H1 (cell line): ENCODE results near the gene CD300H. TPM values are rescaled to one million over a fixed set of nuclear protein-coding genes. Genes with fewer than 3 reads are reported as not detected.

ENCODE experiments used
- CTCF ChIA-PET: fragments of 300-600 bp; sonication (Branson Sonifier 250); formaldehyde crosslinking; loops from one replicate; lab custom pipeline; 2021; ENCODE audit not compliant: partially characterized antibody; lab: Charles Lee
- POLR2A ChIA-PET: fragments of 300-600 bp; sonication (Branson Sonifier 250); formaldehyde crosslinking; loops from one replicate; lab custom pipeline; 2021; ENCODE audit warnings: inconsistent platforms; ENCODE audit not compliant: partially characterized antibody; lab: Charles Lee
- DNase-seq, 2 experiments: peaks; one replicate each; pipeline versions ENCODE4 v3.0.0 to v3.0.0-alpha.2; 2010 to 2022; ENCODE audit warnings: low spot score in 2 of 2, low read depth in 1 of 2, mixed read lengths in 1 of 2
- FAIRE-seq: peaks from 2 replicates; lab custom pipeline; 2011; peaks lifted over from hg19 to GRCh38; lab: Jason Lieb, UNC
- H2AFZ ChIP-seq: 2 replicates; pipeline ENCODE4 v1.8.1; 2012; ENCODE audit warnings: low read length, inconsistent platforms
- H2AK5ac ChIP-seq: 2 replicates; pipeline ENCODE4 v1.6.1; 2013; ENCODE audit warnings: low read depth, low read length
- H2BK120ac ChIP-seq: replicated peaks from 2 replicates; pipeline ENCODE3; 2013; ENCODE audit warnings: low read depth, low read length, inconsistent platforms
- H2BK12ac ChIP-seq: 2 replicates; pipeline ENCODE4 v1.6.1; 2013; ENCODE audit warnings: low read depth, low read length
- H2BK15ac ChIP-seq: 2 replicates; pipeline ENCODE4 v1.6.1; 2013; ENCODE audit warnings: low read length
- H2BK20ac ChIP-seq: 2 replicates; pipeline ENCODE4 v1.6.1; 2013; ENCODE audit warnings: low read length
- H2BK5ac ChIP-seq: 2 replicates; pipeline ENCODE4 v1.6.1; 2013; ENCODE audit warnings: low read depth, low read length
- H3K14ac ChIP-seq: 2 replicates; pipeline ENCODE4 v1.6.1; 2013; ENCODE audit warnings: inconsistent platforms; ENCODE audit not compliant: insufficient read length
- H3K18ac ChIP-seq: 2 replicates; pipeline ENCODE4 v1.6.1; 2013; ENCODE audit warnings: low read length; ENCODE audit errors: extremely low read depth
- H3K23ac ChIP-seq: 2 replicates; pipeline ENCODE4 v1.6.1; 2013; ENCODE audit warnings: inconsistent platforms; ENCODE audit not compliant: insufficient read length
- H3K23me2 ChIP-seq: 2 replicates; pipeline ENCODE4 v1.6.1; 2013; ENCODE audit warnings: low read depth, low read length
- H3K27ac ChIP-seq: 2 replicates; pipeline ENCODE4 v1.6.1; 2011; ENCODE audit warnings: low read depth, low read length, inconsistent platforms
- H3K27me3 ChIP-seq, 4 experiments: replicated peaks in 1 of 4; 1 replicate in 1 of 4; 2 replicates in 3 of 4; pipeline versions ENCODE4 v1.6.1 to v1.8.1; 2011 to 2013; ENCODE audit warnings: low read length in 3 of 4, mild to moderate bottlenecking in 3 of 4, inconsistent platforms in 2 of 4, mixed read lengths in 2 of 4, moderate library complexity in 1 of 4; ENCODE audit not compliant: control insufficient read depth in 3 of 4, insufficient read depth in 3 of 4; ENCODE audit errors: extremely low read depth in 1 of 4
- H3K36me3 ChIP-seq, 4 experiments: 2 replicates each; pipeline versions ENCODE4 v1.6.1 to v1.8.1; 2011 to 2013; ENCODE audit warnings: mild to moderate bottlenecking in 4 of 4, low read length in 3 of 4, moderate library complexity in 2 of 4, control low read depth in 1 of 4, inconsistent platforms in 1 of 4; ENCODE audit not compliant: insufficient read depth in 4 of 4, control insufficient read depth in 2 of 4
- H3K4ac ChIP-seq: replicated peaks from 2 replicates; pipeline ENCODE3; 2013; ENCODE audit warnings: low read length, low read depth, mixed read lengths, inconsistent platforms; ENCODE audit not compliant: insufficient read length
- H3K4me1 ChIP-seq, 4 experiments: replicated peaks in 1 of 4; 1 replicate in 1 of 4; 2 replicates in 3 of 4; pipeline versions ENCODE4 v1.6.1 to v1.8.1; 2011 to 2013; ENCODE audit warnings: low read length in 3 of 4, inconsistent platforms in 2 of 4, mixed read lengths in 1 of 4; ENCODE audit not compliant: insufficient read depth in 4 of 4, control insufficient read depth in 3 of 4
- H3K4me2 ChIP-seq, 2 experiments: 2 replicates each; pipeline versions ENCODE4 v1.6.1 to v1.8.1; 2011 to 2013; ENCODE audit warnings: low read depth in 2 of 2, low read length in 2 of 2, control low read depth in 1 of 2, inconsistent platforms in 1 of 2, mild to moderate bottlenecking in 1 of 2; ENCODE audit not compliant: insufficient read depth in 1 of 2
- H3K4me3 ChIP-seq, 4 experiments: fragments of 200-600, 300-600 bp in 1 of 4; sonication (generic), shearing (Covaris generic), sonication (Bioruptor Twin) in 1 of 4; 2 replicates each; pipeline versions ENCODE4 v1.5.1 to v1.8.1; 2011 to 2016; ENCODE audit warnings: low read length in 4 of 4, low read depth in 3 of 4, control low read depth in 2 of 4, inconsistent platforms in 2 of 4, mild to moderate bottlenecking in 2 of 4, mixed read lengths in 1 of 4, moderate library complexity in 1 of 4; ENCODE audit not compliant: insufficient read depth in 2 of 4; ENCODE audit errors: extremely low read depth in 1 of 4
- H3K56ac ChIP-seq: replicated peaks from 2 replicates; pipeline ENCODE3; 2013; ENCODE audit warnings: low read depth, mild to moderate bottlenecking, mixed read lengths, low read length, inconsistent platforms; ENCODE audit not compliant: insufficient read length
- H3K79me1 ChIP-seq: 2 replicates; pipeline ENCODE4 v1.6.1; 2013; ENCODE audit warnings: low read depth, low read length, control low read depth
- H3K79me2 ChIP-seq, 2 experiments: 2 replicates each; pipeline versions ENCODE4 v1.6.1 to v1.8.1; 2012 to 2013; ENCODE audit warnings: low read length in 2 of 2, mild to moderate bottlenecking in 2 of 2, inconsistent platforms in 1 of 2; ENCODE audit not compliant: insufficient read depth in 2 of 2, control insufficient read depth in 1 of 2
- H3K9ac ChIP-seq, 4 experiments: replicated peaks in 1 of 4; 1 replicate in 1 of 4; 2 replicates in 3 of 4; pipeline versions ENCODE4 v1.6.1 to v1.8.1; 2011 to 2013; ENCODE audit warnings: low read depth in 3 of 4, low read length in 3 of 4, control low read depth in 2 of 4, mild to moderate bottlenecking in 2 of 4, moderate library complexity in 2 of 4, inconsistent platforms in 1 of 4; ENCODE audit errors: extremely low read depth in 1 of 4
- H3K9me3 ChIP-seq, 2 experiments: 2 replicates each; pipeline versions ENCODE4 v1.6.1 to v1.8.1; 2012 to 2013; ENCODE audit warnings: mild to moderate bottlenecking in 2 of 2, moderate library complexity in 2 of 2, control low read depth in 1 of 2, inconsistent platforms in 1 of 2, low read depth in 1 of 2, low read length in 1 of 2, mixed read lengths in 1 of 2; ENCODE audit not compliant: insufficient read depth in 2 of 2
- H4K20me1 ChIP-seq, 2 experiments: replicated peaks in 1 of 2; 2 replicates each; pipeline versions ENCODE3 to v1.8.1; 2011 to 2013; ENCODE audit warnings: inconsistent platforms in 2 of 2, low read length in 2 of 2, mild to moderate bottlenecking in 1 of 2; ENCODE audit not compliant: insufficient read depth in 2 of 2, control insufficient read depth in 1 of 2
- H4K5ac ChIP-seq: 2 replicates; pipeline ENCODE4 v1.6.1; 2013; ENCODE audit warnings: low read length, low read depth, mixed read lengths, inconsistent platforms; ENCODE audit not compliant: insufficient read length
- H4K8ac ChIP-seq: 2 replicates; pipeline ENCODE4 v1.8.0; 2013; ENCODE audit warnings: mild to moderate bottlenecking, moderate library complexity, low read length, inconsistent platforms; ENCODE audit not compliant: insufficient read depth; ENCODE audit errors: extremely low read depth
- H4K91ac ChIP-seq: replicated peaks from 2 replicates; pipeline ENCODE3; 2013; ENCODE audit warnings: low read length, mixed read lengths, inconsistent platforms; ENCODE audit not compliant: insufficient read length
- ASH2L ChIP-seq: fragments of 200-600, 300-600 bp; sonication (generic); IDR thresholded peaks from one replicate; pipeline ENCODE4 v1.7.1; 2017; ENCODE audit warnings: low read length
- CBX5 ChIP-seq: fragments of 300-800, 300-1000 bp; sonication (generic); IDR thresholded peaks from 2 replicates; pipeline ENCODE4 v1.7.1; 2016; ENCODE audit warnings: antibody characterized with exemption, low read length, low read depth
- CBX8 ChIP-seq: fragments of 300-800, 300-1000 bp; sonication (generic); IDR thresholded peaks from 2 replicates; pipeline ENCODE4 v1.7.1; 2016; ENCODE audit warnings: low read depth, low read length, borderline replicate concordance
- EZH2 ChIP-seq: fragments of 200-600 bp; sonication (generic); IDR thresholded peaks from 2 replicates; pipeline ENCODE4 v1.7.1; 2012; ENCODE audit warnings: low read depth, mild to moderate bottlenecking, moderate library complexity, low read length, inconsistent platforms; ENCODE audit not compliant: severe bottlenecking
- GTF2F1 ChIP-seq: IDR thresholded peaks from 2 replicates; pipeline ENCODE4 v1.6.1; 2012; ENCODE audit warnings: low read depth, low read length, improper control_type of control experiment, borderline replicate concordance
- HDAC2 ChIP-seq, 2 experiments: fragments of 300-600 bp in 1 of 2; sonication (generic) in 1 of 2; IDR thresholded peaks; 2 replicates each; pipeline ENCODE4 v1.6.1; 2011 to 2012; ENCODE audit warnings: low read depth in 2 of 2, low read length in 2 of 2, mild to moderate bottlenecking in 2 of 2, moderate library complexity in 2 of 2, borderline replicate concordance in 1 of 2, inconsistent platforms in 1 of 2
- SAP30 ChIP-seq: fragments of 300-600 bp; sonication (generic); IDR thresholded peaks from 2 replicates; pipeline ENCODE4 v1.7.1; 2012; ENCODE audit warnings: low read length, moderate library complexity, mild to moderate bottlenecking, inconsistent platforms; ENCODE audit not compliant: insufficient read depth, insufficient replicate concordance
- SP1 ChIP-seq: IDR thresholded peaks from 2 replicates; pipeline ENCODE4 v1.6.1; 2011; ENCODE audit warnings: low read depth, low read length
- TAF7 ChIP-seq: optimal IDR thresholded peaks from 2 replicates; pipeline ENCODE3; 2011; ENCODE audit warnings: low read depth, mild to moderate bottlenecking, inconsistent platforms, low read length, moderate library complexity, borderline replicate concordance
- TCF12 ChIP-seq: IDR thresholded peaks from 2 replicates; pipeline ENCODE4 v1.6.1; 2011; ENCODE audit warnings: low read depth, mild to moderate bottlenecking, low read length
- WGBS, 2 experiments: shearing (Covaris generic) in 1 of 2; methylation state at CpG; one replicate each; pipeline versions ENCODE4 v1.1.6 to v1.1.7; 2013 to 2015; ENCODE audit warnings: low lambda C conversion rate in 2 of 2, mixed read lengths in 2 of 2, inconsistent platforms in 1 of 2, low coverage in 1 of 2, missing lambda C conversion rate in 1 of 2; ENCODE audit not compliant: insufficient replicate concordance in 2 of 2, insufficient coverage in 1 of 2, insufficient read length in 1 of 2; ENCODE audit errors: extremely low coverage in 1 of 2, missing lambda C conversion rate in 1 of 2; 5-methylcytosine and 5-hydroxymethylcytosine counted together
- polyA plus RNA-seq, 7 experiments: library from polyadenylated mRNA; depleted of rRNA in 3 of 7; stranded (reverse) in 5 of 7; unstranded in 2 of 7; fragments of >200 nt in 5 of 7; fragments of 200-250 nt in 2 of 7; gene quantifications; 1 replicate in 5 of 7; 2 replicates in 1 of 7; 4 replicates in 1 of 7; pipeline versions ENCODE4 v1.2.1 to v1.2.3, GENCODE V29; 2011 to 2013; ENCODE audit warnings: missing spikeins in 2 of 7, mixed read lengths in 2 of 7
- total RNA-seq: library from RNA; stranded (reverse); fragmentation: NEBNext Ultra II Directional; extraction: Animal tissue kit (Norgen Biotek cat#: 25700); gene quantifications from 2 replicates; pipeline ENCODE4 v1.2.1, GENCODE V29; 2021
- TF ChIP-seq, protein P1 (sequence below), 3 experiments: IDR thresholded peaks; 1 replicate in 2 of 3; 2 replicates in 1 of 3; pipeline versions ENCODE4 v1.5.1 to v1.6.1; 2011; ENCODE audit warnings: low read length in 3 of 3, mild to moderate bottlenecking in 3 of 3, inconsistent platforms in 2 of 3, low read depth in 1 of 3, moderate library complexity in 1 of 3; ENCODE audit not compliant: insufficient read depth in 1 of 3; ENCODE audit errors: control extremely low read depth in 1 of 3

CD300H gene
- total and polyA plus RNA-seq, 2 of the 8 experiments (the other 6 are each of a cell fraction or from before 2014, with no cell fraction given): not detected

DNA sequence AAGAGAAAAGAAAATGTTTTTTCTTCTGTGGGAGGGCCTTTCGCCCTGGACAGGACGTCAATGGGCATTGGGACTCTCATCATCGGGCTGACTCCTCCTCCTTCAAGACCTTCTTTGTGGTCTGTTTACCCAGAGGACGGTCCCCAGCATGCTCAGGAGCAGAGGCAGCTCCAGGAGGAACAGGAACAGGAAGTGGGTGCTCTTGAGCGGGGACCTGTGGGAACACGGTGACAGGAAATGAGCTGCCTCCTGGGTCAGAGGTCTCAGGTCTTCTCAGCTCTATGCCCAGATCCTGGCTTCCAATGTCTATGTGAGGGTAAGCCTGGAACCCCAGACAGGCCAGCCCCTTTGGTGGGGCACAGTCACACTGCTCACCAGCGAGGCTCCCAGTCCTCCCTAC, 12.6 kb upstream of the CD300H start:
- ChIA-PET POLR2A (no interaction called here), CTCF (interaction anchor here (1.0 to 1.4 kb wide), 3 partner anchors 14 to 87 kb away, joined by 3 to 5 read pairs (median 3); no protein-coding TSS in a partner anchor)
- TF ChIP-seq GTF2F1 (no peak), SAP30 (no peak), SP1 (no peak), ASH2L (no peak), CBX5 (no peak), HDAC2 (IDR thresholded peaks at IDR 0.05; ENCODE audit: borderline replicate concordance in 1 of 2, low read depth in 2 of 2, low read length in 2 of 2) (no peak), EZH2 (no peak), CBX8 (no peak), TAF7 (no peak), TCF12 (no peak)
- TF ChIP-seq, protein P1, sequence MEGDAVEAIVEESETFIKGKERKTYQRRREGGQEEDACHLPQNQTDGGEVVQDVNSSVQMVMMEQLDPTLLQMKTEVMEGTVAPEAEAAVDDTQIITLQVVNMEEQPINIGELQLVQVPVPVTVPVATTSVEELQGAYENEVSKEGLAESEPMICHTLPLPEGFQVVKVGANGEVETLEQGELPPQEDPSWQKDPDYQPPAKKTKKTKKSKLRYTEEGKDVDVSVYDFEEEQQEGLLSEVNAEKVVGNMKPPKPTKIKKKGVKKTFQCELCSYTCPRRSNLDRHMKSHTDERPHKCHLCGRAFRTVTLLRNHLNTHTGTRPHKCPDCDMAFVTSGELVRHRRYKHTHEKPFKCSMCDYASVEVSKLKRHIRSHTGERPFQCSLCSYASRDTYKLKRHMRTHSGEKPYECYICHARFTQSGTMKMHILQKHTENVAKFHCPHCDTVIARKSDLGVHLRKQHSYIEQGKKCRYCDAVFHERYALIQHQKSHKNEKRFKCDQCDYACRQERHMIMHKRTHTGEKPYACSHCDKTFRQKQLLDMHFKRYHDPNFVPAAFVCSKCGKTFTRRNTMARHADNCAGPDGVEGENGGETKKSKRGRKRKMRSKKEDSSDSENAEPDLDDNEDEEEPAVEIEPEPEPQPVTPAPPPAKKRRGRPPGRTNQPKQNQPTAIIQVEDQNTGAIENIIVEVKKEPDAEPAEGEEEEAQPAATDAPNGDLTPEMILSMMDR (IDR thresholded peaks at IDR 0.05; ENCODE audit: control extremely low read depth in 1 of 3, insufficient read depth in 1 of 3, low read depth in 1 of 3, low read length in 3 of 3): no peak

More for the DNA sequence above, 12.6 kb upstream of the CD300H start:
- no peak overlapping the region for H3K14ac ChIP-seq
- H2AFZ ChIP-seq: no peak overlapping the region
- H3K23me2 ChIP-seq: no peaks in the 10 kb centered on the region
- no peak overlapping the region for H2BK120ac ChIP-seq
- no peaks in the 10 kb centered on the region for H3K9me3 ChIP-seq
- no peak overlapping the region for H4K8ac ChIP-seq
- no peak overlapping the region for H3K27ac ChIP-seq
- no peak overlapping the region for H3K56ac ChIP-seq
- H3K4me3 ChIP-seq: no peak overlapping the region
- no peak overlapping the region for H3K4ac ChIP-seq
- H2BK15ac ChIP-seq: no peak overlapping the region
- H3K9ac ChIP-seq: no peak overlapping the region
- no peak overlapping the region for H4K5ac ChIP-seq
- H3K23ac ChIP-seq: no peak overlapping the region
- FAIRE-seq: no peak
- DNase-seq: no peak
- H3K18ac ChIP-seq: no peak overlapping the region
- no peaks in the 10 kb centered on the region for H4K20me1 ChIP-seq
- H3K79me1 ChIP-seq: no peaks in the 10 kb centered on the region
- 89% methylated on average over 7 of the region's 7 CpGs; no CpG with 5 or more reads in 1 of the 2 experiments for WGBS, 2 experiments
- no peak overlapping the region for H2BK12ac ChIP-seq
- H2BK20ac ChIP-seq: no peak overlapping the region
- no peak overlapping the region for H3K4me2 ChIP-seq
- H3K27me3 ChIP-seq: 0 out of 7 replicates have a peak, but pooled peaks cover 0 to 3% (median 0%) of the 10 kb centered on the region in 4 experiments
- H2AK5ac ChIP-seq: no peak overlapping the region
- H3K4me1 ChIP-seq: no peaks in the 10 kb centered on the region
- H4K91ac ChIP-seq: no peak overlapping the region
- no peaks in the 10 kb centered on the region for H3K36me3 ChIP-seq
- H3K79me2 ChIP-seq: no peaks in the 10 kb centered on the region
- no peak overlapping the region for H2BK5ac ChIP-seq
